A549 (cell line): ENCODE data around the gene CARMIL3. TPM values are rescaled to one million over a fixed set of nuclear protein-coding genes. Genes with fewer than 3 reads are reported as not detected.

ENCODE experiments used
- ATAC-seq, 2 experiments: fragments of 200-7000 bp in 1 of 2; fragments of >200 bp in 1 of 2; cut with Nextera tagmentation in 1 of 2; cut with Tn5 transposase in 1 of 2; 3 replicates each; pipeline versions ENCODE4 v1.8.0 to v1.9.1; 2018 to 2020; ENCODE audit warnings: mild to moderate bottlenecking in 1 of 2, moderate library complexity in 1 of 2
- CTCF ChIA-PET: fragments of 300-600 bp; sonication (Branson Sonifier 250); formaldehyde crosslinking; extraction: SDS; loops from one replicate; lab custom pipeline; 2021; ENCODE audit warnings: antibody characterized with exemption, inconsistent platforms; lab: Yijun Ruan, JAX
- POLR2A ChIA-PET: fragments of 350-600 bp; formaldehyde crosslinking; extraction: SDS; loops from one replicate; lab custom pipeline; 2021; ENCODE audit warnings: antibody characterized with exemption, inconsistent platforms; lab: Yijun Ruan, JAX
- DNase-seq, 2 experiments: peaks; one replicate each; pipeline versions ENCODE4 v3.0.0 to v3.0.0-alpha.2; 2011 to 2016; ENCODE audit warnings: low read depth in 1 of 2, low spot score in 1 of 2
- FAIRE-seq: peaks from 2 replicates; lab custom pipeline; 2011; peaks lifted over from hg19 to GRCh38; lab: Jason Lieb, UNC
- H3K27ac ChIP-seq, 2 experiments: fragments of >200 bp; sonication (Bioruptor Twin); formaldehyde crosslinking; 3 replicates each; pipeline ENCODE4 v1.5.1; 2016 to 2017
- H3K4me1 ChIP-seq: fragments of >200 bp; sonication (Bioruptor Twin); formaldehyde crosslinking; 3 replicates; pipeline ENCODE4 v1.6.1; 2016
- H3K4me2 ChIP-seq: fragments of >200 bp; sonication (Bioruptor Twin); formaldehyde crosslinking; 3 replicates; pipeline ENCODE4 v1.6.1; 2016
- H3K4me3 ChIP-seq: fragments of >200 bp; sonication (Bioruptor Twin); formaldehyde crosslinking; 3 replicates; pipeline ENCODE4 v1.5.1; 2016
- H3K9me3 ChIP-seq: fragments of >200 bp; sonication (Bioruptor Twin); formaldehyde crosslinking; 3 replicates; pipeline ENCODE4 v1.6.1; 2016
- CEBPB ChIP-seq, 2 experiments: fragments of >200 bp in 1 of 2; sonication (Bioruptor Twin) in 1 of 2; formaldehyde crosslinking in 1 of 2; IDR thresholded peaks; 2 replicates each; pipeline ENCODE4 v1.6.1; 2012 to 2016
- GATA3 ChIP-seq: IDR thresholded peaks from 2 replicates; pipeline ENCODE4 v1.6.1; 2012; ENCODE audit warnings: borderline replicate concordance
- HEYL ChIP-seq: fragments of 250-450 bp; sonication (Bioruptor Pico); IDR thresholded peaks from 2 replicates; pipeline ENCODE4 v1.8.0; 2021; ENCODE audit warnings: mild to moderate bottlenecking, moderate library complexity
- HOXA7 ChIP-seq: fragments of 250-450 bp; sonication (Bioruptor Pico); IDR thresholded peaks from 2 replicates; pipeline ENCODE4 v1.5.0; 2020; ENCODE audit warnings: mild to moderate bottlenecking, moderate library complexity
- JUN ChIP-seq, 2 experiments: fragments of >200 bp; sonication (Bioruptor Twin); formaldehyde crosslinking; IDR thresholded peaks; 2 replicates in 1 of 2; 3 replicates in 1 of 2; pipeline ENCODE4 v1.6.1; 2016 to 2017
- JUNB ChIP-seq: fragments of >200 bp; sonication (Bioruptor Twin); formaldehyde crosslinking; IDR thresholded peaks from 2 replicates; pipeline ENCODE4 v1.6.1; 2016
- KDM5A ChIP-seq: fragments of 200-600 bp; sonication (generic); IDR thresholded peaks from 2 replicates; pipeline ENCODE4 v1.6.1; 2016; ENCODE audit warnings: antibody characterized with exemption, mild to moderate bottlenecking
- MAZ ChIP-seq: fragments of 150-350 bp; IDR thresholded peaks from 2 replicates; pipeline ENCODE4 v1.6.1; 2014; ENCODE audit warnings: antibody characterized with exemption, low read depth, low read length, borderline replicate concordance
- PHF8 ChIP-seq: fragments of 200-600 bp; sonication (generic); IDR thresholded peaks from 2 replicates; pipeline ENCODE4 v1.6.1; 2016; ENCODE audit warnings: low read depth, mild to moderate bottlenecking, antibody characterized with exemption, moderate library complexity, borderline replicate concordance
- POLR2A ChIP-seq: IDR thresholded peaks from 2 replicates; pipeline ENCODE4 v1.6.1; 2012; ENCODE audit warnings: mild to moderate bottlenecking, low read length
- TFCP2L1 ChIP-seq: fragments of 250-450 bp; sonication (Bioruptor Pico); IDR thresholded peaks from 2 replicates; pipeline ENCODE4 v1.5.0; 2021; ENCODE audit warnings: mild to moderate bottlenecking
- WGBS: methylation state at CpG from one replicate; pipeline ENCODE4 v1.1.6; 2017; ENCODE audit errors: missing lambda C conversion rate; 5-methylcytosine and 5-hydroxymethylcytosine counted together
- polyA plus RNA-seq, 4 experiments: library from polyadenylated mRNA; depleted of rRNA in 3 of 4; stranded (reverse); fragments of >200 nt; fragmentation: RNase III in 1 of 4; extraction: RNeasy Plus Mini Kit Qiagen cat#74134 plus additional on column Dnase treatment in 1 of 4; gene quantifications; 2 replicates in 3 of 4; 3 replicates in 1 of 4; pipeline ENCODE4 v1.2.3, GENCODE V29; 2011 to 2017
- TF ChIP-seq, protein P1 (sequence below): fragments of >200 bp; sonication (Bioruptor Twin); formaldehyde crosslinking; IDR thresholded peaks from 3 replicates; pipeline ENCODE4 v1.6.1; 2016
- TF ChIP-seq, protein P2 (sequence below): IDR thresholded peaks from 2 replicates; pipeline ENCODE4 v1.6.1; 2012; ENCODE audit warnings: low read depth, borderline replicate concordance
- TF ChIP-seq, protein P3 (sequence below): IDR thresholded peaks from 2 replicates; pipeline ENCODE4 v1.6.1; 2012
- TF ChIP-seq, protein P4 (sequence below): IDR thresholded peaks from 2 replicates; pipeline ENCODE4 v1.6.1; 2012

The CARMIL3 gene
- polyA plus RNA-seq, 2 of the 4 experiments (the other 2 are of a cell fraction) = 0.45 to 0.98 TPM

DNA sequence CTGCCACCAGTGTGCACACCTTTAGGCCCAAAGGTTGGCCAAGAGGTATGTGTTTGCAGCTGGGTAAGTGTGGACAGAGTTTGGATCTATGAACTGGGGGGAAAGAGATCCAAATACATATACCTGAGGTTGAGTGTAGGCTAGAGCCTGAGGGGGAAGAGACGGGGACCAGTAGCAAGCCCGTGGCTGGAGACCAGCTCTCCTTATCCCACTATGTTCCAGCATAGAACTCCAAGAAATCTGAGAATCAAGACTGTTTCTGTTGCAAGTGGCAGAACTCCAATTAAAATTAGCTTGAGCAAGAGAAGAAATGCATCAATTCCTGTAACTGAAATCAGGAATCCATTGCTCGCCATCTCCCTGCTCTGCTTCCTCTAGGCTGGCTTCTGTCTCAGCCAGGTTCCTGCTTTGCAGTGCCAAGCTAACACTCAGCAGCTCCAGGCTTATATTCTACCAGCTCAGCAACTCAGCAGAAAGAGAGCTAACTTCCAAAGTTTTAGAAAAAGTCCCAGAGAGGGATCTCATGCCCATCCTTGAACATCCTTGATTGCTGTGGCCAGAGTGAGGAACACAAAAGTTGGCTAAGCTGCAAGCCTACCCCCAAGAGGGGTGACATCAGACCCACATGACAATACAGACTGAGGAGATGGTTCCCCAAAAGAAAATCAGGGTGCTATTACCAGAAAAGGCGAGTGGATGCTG lies 40.8 kb downstream of the CARMIL3 start (continued):
- no peak for TF ChIP-seq HOXA7 (CRISPR knock-in tag)

DNA sequence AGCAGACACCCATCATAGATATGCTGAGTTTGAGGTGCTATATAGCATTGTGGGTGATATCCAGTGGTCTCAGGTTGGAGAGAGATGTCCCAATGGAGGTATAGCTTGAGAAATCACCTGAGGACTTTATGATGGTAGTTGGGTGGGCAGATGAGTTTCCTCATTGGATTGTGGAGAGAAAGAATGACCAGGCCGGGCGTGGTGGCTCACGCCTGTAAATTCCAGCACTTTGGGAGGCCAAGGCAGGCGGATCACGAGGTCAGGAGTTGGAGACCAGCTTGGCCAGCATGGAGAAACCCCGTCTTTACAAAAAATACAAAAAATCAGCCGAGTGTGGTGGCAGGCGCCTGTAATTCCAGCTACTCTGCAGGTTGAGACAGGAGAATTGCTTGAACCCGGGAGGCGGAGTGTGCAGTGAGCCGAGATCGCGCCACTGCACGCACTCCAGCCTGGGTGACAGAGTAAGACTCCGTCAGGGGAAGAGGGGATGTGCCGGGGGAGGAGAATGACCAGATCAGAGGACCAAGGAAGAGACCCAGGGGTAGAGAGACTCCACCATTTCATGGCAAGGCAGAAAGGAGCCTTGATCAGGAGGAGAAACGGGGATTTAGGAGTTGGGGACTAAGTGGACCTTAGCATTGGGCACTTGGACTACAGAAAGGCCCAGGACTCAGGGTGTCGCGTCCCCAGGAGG lies 41.5 kb downstream of the CARMIL3 start:
- Histone ChIP-seq H3K9me3 (no peaks in the 10 kb centered on the region), H3K4me3 (no peak overlapping the region), H3K27ac (peak overlapping the region; percentile 90 to 100), H3K4me2 (peak overlapping the region; percentile 69), H3K4me1 (peaks cover 18% of the 10 kb centered on the region)
- DNase-seq (no peak), ATAC-seq (no peak), FAIRE-seq (no peak)
- POLR2A ChIA-PET = interaction anchor here (0.6 to 3.7 kb wide), 20 partner anchors 9 to 337 kb away, joined by 3 to 55 read pairs (median 6); partner anchors contain the start of genes CARMIL3, CPNE6, DCAF11 and EMC9
- 89% methylated on average over 19 of the region's 19 CpGs for WGBS
- no peak for TF ChIP-seq JUNB
- CTCF ChIA-PET = interaction anchor here (0.9 to 12.6 kb wide), 11 partner anchors 12 to 79 kb away, joined by 3 to 405 read pairs (median 4); partner anchors contain the start of genes CPNE6 and IRF9

DNA sequence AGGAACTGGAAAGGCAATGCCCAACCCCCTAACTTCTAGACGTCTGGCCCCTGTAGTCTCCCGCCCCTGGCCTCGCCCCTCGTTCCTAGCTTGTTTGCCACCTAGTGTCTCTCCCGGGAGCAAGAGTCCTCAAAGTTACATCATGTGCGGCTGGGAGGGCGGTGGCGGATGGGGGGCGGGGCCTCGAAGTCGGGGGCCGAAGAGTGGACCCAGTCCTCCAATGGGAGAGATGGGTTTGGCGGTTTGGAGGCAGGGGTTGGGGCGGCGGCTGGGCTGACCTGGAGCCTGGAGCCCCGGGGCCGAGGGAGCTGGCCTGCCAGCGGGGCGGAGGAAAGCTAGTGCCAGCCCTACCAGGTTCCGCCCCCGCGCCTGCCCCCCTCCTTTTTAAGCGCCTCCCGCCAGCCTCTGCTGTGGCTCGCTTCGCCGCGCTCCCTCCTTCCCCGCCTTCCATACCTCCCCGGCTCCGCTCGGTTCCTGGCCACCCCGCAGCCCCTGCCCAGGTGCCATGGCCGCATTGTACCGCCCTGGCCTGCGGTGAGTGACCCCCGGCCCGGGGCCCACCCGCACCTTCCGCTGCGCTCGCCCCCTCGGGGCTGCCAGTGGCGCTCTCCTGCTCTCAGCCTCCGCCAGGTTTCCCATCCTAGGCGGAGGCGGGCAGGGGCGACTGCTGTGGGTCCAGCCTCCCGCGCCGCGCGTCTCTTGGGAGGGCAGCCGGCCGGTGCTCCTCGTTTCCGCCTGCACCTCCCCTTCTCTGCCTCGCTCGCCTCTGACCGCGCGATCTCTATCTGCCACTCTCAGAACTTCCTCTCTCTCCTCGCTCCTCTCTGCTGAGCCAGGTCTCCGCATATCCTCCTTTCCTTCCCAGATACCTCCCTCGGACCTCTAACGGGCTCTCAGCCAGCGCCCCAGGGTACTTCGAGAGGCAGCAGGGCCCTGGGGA lies 42.4 kb downstream of the CARMIL3 start, which contains the start of gene PCK2:
Gene PCK2, plus strand, starts transcription at position 411 of the 940 bp plus-strand sequence. Its CDS starts 95 bp downstream, at position 506.
- Histone ChIP-seq H3K4me3 (peak within 1 kb of the TSS; percentile 70), H3K27ac (peak within 1 kb of the TSS; percentile 95 to 100), H3K9me3 (no peaks in the 10 kb centered on the region), H3K4me1 (peaks cover 18% of the 10 kb centered on the region), H3K4me2 (peak within 1 kb of the TSS; percentile 89)
- ATAC-seq = peak; percentile 93 to 94
- FAIRE-seq = no peak
- WGBS = under 1% methylated on average over 35 of the region's 68 CpGs
- CTCF ChIA-PET = interaction anchor here (0.9 to 12.6 kb wide), 11 partner anchors 11 to 67 kb away, joined by 3 to 405 read pairs (median 4); partner anchors contain the start of genes CPNE6, IRF9 and PSME1
- DNase-seq = peak; percentile 95 to 97
- peak; percentile 75 for TF ChIP-seq PHF8
- TF ChIP-seq, protein P1, sequence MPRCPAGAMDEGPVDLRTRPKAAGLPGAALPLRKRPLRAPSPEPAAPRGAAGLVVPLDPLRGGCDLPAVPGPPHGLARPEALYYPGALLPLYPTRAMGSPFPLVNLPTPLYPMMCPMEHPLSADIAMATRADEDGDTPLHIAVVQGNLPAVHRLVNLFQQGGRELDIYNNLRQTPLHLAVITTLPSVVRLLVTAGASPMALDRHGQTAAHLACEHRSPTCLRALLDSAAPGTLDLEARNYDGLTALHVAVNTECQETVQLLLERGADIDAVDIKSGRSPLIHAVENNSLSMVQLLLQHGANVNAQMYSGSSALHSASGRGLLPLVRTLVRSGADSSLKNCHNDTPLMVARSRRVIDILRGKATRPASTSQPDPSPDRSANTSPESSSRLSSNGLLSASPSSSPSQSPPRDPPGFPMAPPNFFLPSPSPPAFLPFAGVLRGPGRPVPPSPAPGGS = peak; percentile 95
- no peak for TF ChIP-seq HEYL
- TF ChIP-seq, protein P2, sequence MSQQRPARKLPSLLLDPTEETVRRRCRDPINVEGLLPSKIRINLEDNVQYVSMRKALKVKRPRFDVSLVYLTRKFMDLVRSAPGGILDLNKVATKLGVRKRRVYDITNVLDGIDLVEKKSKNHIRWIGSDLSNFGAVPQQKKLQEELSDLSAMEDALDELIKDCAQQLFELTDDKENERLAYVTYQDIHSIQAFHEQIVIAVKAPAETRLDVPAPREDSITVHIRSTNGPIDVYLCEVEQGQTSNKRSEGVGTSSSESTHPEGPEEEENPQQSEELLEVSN = peak; percentile 81
- TF ChIP-seq CEBPB (IDR thresholded peaks at IDR 0.05) = peak in 1 of 2 experiments; percentile 69; a peak in 2 of 4 replicates
- TF ChIP-seq JUN (IDR thresholded peaks at IDR 0.05) = peak; percentile 73 to 98
- TF ChIP-seq, protein P3, sequence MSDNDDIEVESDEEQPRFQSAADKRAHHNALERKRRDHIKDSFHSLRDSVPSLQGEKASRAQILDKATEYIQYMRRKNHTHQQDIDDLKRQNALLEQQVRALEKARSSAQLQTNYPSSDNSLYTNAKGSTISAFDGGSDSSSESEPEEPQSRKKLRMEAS = peak; percentile 66
- peak; percentile 95 for TF ChIP-seq POLR2A
- no peak for TF ChIP-seq KDM5A
- TF ChIP-seq, protein P4, sequence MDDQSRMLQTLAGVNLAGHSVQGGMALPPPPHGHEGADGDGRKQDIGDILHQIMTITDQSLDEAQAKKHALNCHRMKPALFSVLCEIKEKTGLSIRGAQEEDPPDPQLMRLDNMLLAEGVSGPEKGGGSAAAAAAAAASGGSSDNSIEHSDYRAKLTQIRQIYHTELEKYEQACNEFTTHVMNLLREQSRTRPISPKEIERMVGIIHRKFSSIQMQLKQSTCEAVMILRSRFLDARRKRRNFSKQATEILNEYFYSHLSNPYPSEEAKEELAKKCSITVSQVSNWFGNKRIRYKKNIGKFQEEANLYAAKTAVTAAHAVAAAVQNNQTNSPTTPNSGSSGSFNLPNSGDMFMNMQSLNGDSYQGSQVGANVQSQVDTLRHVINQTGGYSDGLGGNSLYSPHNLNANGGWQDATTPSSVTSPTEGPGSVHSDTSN = no peak
- peak; percentile 34; the same call in 1 of the 2 replicates for TF ChIP-seq TFCP2L1 (CRISPR knock-in tag)
- peak; percentile 27; the same call in 1 of the 2 replicates for TF ChIP-seq GATA3
- 0 out of 2 replicates have a peak, but pooled peaks have one; percentile 6 for TF ChIP-seq MAZ
- POLR2A ChIA-PET = interaction anchor here (0.6 to 3.7 kb wide), 21 partner anchors 9 to 336 kb away, joined by 3 to 55 read pairs (median 6); partner anchors contain the start of genes CARMIL3, CPNE6, DCAF11 and EMC9
